ENCODE measurements around the gene DSG2. TPM values are rescaled to one million over a fixed set of nuclear protein-coding genes. Genes with fewer than 3 reads are reported as not detected.

DSG2 gene
- total RNA-seq, 1 experiment from 2014 or later: 123 TPM

DNA sequence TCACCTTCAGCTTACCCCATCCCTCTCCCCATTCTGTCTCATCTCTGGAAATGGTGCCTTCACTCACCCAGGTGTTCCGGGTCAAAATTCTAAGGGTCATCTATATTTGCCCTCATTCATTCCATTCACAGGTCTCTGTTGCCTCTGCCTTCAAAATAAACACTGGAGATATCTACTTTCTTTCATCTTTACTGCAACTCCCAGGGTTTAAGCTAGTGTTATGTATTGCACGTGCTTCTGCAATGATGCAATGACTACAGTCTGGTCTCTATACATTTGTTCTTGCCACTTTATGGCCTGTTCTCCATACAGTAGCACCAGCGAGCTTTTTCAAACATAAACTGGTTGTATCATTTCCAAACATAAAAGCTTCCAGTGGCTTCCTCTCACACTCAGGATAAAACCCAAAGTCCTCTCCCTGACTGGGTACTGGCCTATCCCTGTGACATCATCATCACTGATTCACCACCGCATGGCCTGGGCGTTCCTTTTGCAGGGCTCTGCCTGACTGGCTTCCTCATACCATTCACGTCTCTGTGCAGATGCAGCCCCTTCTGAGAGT is 14.3 kb downstream of the DSG2 start (continued):
- TF ChIP-seq REST (IDR thresholded peaks at IDR 0.05; ENCODE audit: low read depth) (no peak), EZH2phosphoT487 (IDR thresholded peaks at IDR 0.05; ENCODE audit: borderline replicate concordance) (no peak), ZNF274 (IDR thresholded peaks at IDR 0.05; ENCODE audit: low read depth, low read length) (no peak)

- no peaks in the 10 kb centered on the region for H3K9me3 ChIP-seq (ENCODE audit: control insufficient read depth in 1 of 2, insufficient read depth in 1 of 2, low read depth in 1 of 2, low read length in 2 of 2)
- H3K4me2 ChIP-seq (ENCODE audit: low read length): peak overlapping the region; percentile 77
- no TSS peak for BruUV-seq (replicated peaks)
- H2AFZ ChIP-seq (ENCODE audit: low read depth, low read length, poor library complexity, severe bottlenecking): no peak overlapping the region
- peak; percentile 74 for ATAC-seq
- peaks cover 57 to 58% of the 10 kb centered on the region in 2 experiments for H3K4me1 ChIP-seq (ENCODE audit: control insufficient read depth in 1 of 2, insufficient read depth in 2 of 2, low read length in 2 of 2)
- RAD21 ChIA-PET (ENCODE audit: low non-redundant PET in 1 of 2, low total read pairs in 2 of 2, uncharacterized antibody in 2 of 2, unreplicated experiment in 2 of 2): no interaction called here
- H3K79me2 ChIP-seq (ENCODE audit: insufficient read depth, low read length): peaks cover 99% of the 10 kb centered on the region
- 0 out of 4 replicates have a peak, but pooled peaks cover 0 to 3% of the 10 kb centered on the region in 2 experiments for H3K36me3 ChIP-seq (ENCODE audit: control insufficient read depth in 1 of 2, insufficient read depth in 2 of 2, low read length in 2 of 2)
- H3K27ac ChIP-seq (ENCODE audit: low read depth, low read length): peak overlapping the region; percentile 8; the same call in 1 of the 2 replicates
- H3K27me3 ChIP-seq (ENCODE audit: insufficient read depth, low read length): no peaks in the 10 kb centered on the region
- CTCF ChIA-PET: interaction anchor here (1.5 kb wide), 1 partner anchor 16 kb away, joined by 3 read pairs; no protein-coding TSS in a partner anchor
- no peaks in the 10 kb centered on the region for H3K9me2 ChIP-seq (ENCODE audit: insufficient read depth)
- DNase-seq (ENCODE audit: low read depth, low spot score): no peak
- peak overlapping the region in 1 of 2 experiments; percentile 39; a peak in 2 of 4 replicates for H3K4me3 ChIP-seq (replicated peaks in 1 of 2; ENCODE audit: low read depth in 1 of 2, low read length in 2 of 2)
- TF ChIP-seq YY1 (IDR thresholded peaks at IDR 0.05; ENCODE audit: extremely low read depth, insufficient replicate concordance, low read depth, low read length) (no peak), FOSL1 (IDR thresholded peaks at IDR 0.05; ENCODE audit: low read depth) (peak; percentile 68), SP1 (IDR thresholded peaks at IDR 0.05; ENCODE audit: low read depth) (peak; percentile 50; the same call in 1 of the 2 replicates), JUND (IDR thresholded peaks at IDR 0.05) (peak; percentile 72), ELF1 (IDR thresholded peaks at IDR 0.05; ENCODE audit: borderline replicate concordance, low read depth) (no peak), SIN3A (IDR thresholded peaks at IDR 0.05; ENCODE audit: low read depth) (0 out of 2 replicates have a peak, but pooled peaks have one; percentile 42), MAX (IDR thresholded peaks at IDR 0.05) (peak; percentile 41; the same call in 1 of the 2 replicates), RAD21 (IDR thresholded peaks at IDR 0.05; ENCODE audit: low read depth) (no peak), CEBPB (IDR thresholded peaks at IDR 0.05; ENCODE audit: low read depth) (peak; percentile 45; the same call in 1 of the 2 replicates)
- TF ChIP-seq, protein P1, sequence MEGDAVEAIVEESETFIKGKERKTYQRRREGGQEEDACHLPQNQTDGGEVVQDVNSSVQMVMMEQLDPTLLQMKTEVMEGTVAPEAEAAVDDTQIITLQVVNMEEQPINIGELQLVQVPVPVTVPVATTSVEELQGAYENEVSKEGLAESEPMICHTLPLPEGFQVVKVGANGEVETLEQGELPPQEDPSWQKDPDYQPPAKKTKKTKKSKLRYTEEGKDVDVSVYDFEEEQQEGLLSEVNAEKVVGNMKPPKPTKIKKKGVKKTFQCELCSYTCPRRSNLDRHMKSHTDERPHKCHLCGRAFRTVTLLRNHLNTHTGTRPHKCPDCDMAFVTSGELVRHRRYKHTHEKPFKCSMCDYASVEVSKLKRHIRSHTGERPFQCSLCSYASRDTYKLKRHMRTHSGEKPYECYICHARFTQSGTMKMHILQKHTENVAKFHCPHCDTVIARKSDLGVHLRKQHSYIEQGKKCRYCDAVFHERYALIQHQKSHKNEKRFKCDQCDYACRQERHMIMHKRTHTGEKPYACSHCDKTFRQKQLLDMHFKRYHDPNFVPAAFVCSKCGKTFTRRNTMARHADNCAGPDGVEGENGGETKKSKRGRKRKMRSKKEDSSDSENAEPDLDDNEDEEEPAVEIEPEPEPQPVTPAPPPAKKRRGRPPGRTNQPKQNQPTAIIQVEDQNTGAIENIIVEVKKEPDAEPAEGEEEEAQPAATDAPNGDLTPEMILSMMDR (IDR thresholded peaks at IDR 0.05 in 2 of 3, conservative IDR thresholded peaks at IDR 0.05 in 1 of 3; ENCODE audit: borderline replicate concordance in 1 of 3, insufficient read depth in 1 of 3, low read depth in 2 of 3, low read length in 2 of 3): no peak
- POLR2A ChIA-PET: no interaction called here
- peak overlapping the region; percentile 49 for H3K9ac ChIP-seq (ENCODE audit: low read length)
- intact Hi-C loops (cut with micrococcal nuclease): loop anchor here (2.0 to 5.0 kb wide), 3 partner anchors 89 to 516 kb away; partner anchors contain the start of gene DSC2
- H4K20me1 ChIP-seq (ENCODE audit: insufficient read depth): no peaks in the 10 kb centered on the region; the same call in 1 of the 2 replicates
Measured at GRCh38 chr18:31513189-31513935, 15.4 kb downstream of the DSG2 start.

Data from HCT116 (cell line).